HCT116 (cell line): ENCODE results near the gene CHRNA4. TPM values are rescaled to one million over a fixed set of nuclear protein-coding genes. Genes with fewer than 3 reads are reported as not detected.

Experiments
- ATAC-seq: fragments of 200-7000 bp; cut with Tn5 transposase; 2 replicates; pipeline ENCODE4 v1.9.1; 2020; ENCODE audit warnings: mild to moderate bottlenecking, moderate library complexity
- BruUV-seq: library from RNA; stranded (reverse); fragments of 400-500 nt; replicated peaks from 2 replicates; lab custom pipeline; 2021; lab: Mats Ljungman, UMichigan
- CTCF ChIA-PET: fragments of 300-600 bp; sonication (Branson Sonifier 250); formaldehyde crosslinking; loops from one replicate; lab custom pipeline; 2021; ENCODE audit warnings: antibody characterized with exemption; lab: Charles Lee
- POLR2A ChIA-PET: fragments of 300-600, 350-600 bp; sonication (Branson Sonifier 250); formaldehyde crosslinking; loops from one replicate; lab custom pipeline; 2021; ENCODE audit warnings: antibody characterized with exemption; lab: Charles Lee
- RAD21 ChIA-PET, 2 experiments: fragments of 300-600 bp; sonication (Branson Sonifier 250); formaldehyde crosslinking; loops; one replicate each; lab custom pipeline; 2023; ENCODE audit warnings: low total read pairs in 2 of 2; ENCODE audit not compliant: uncharacterized antibody in 2 of 2, unreplicated experiment in 2 of 2, low non-redundant PET in 1 of 2; lab: Charles Lee
- DNase-seq: peaks from one replicate; pipeline ENCODE4 v3.0.0-alpha.2; 2010; ENCODE audit warnings: low read depth, low spot score
- H2AFZ ChIP-seq: fragments of 200-600 bp; shearing (Covaris generic), sonication (generic); 2 replicates; pipeline ENCODE4 v1.6.1; 2017; ENCODE audit warnings: low read depth, mixed run types, mixed read lengths, antibody characterized with exemption, low read length; ENCODE audit not compliant: poor library complexity, severe bottlenecking
- H3K27ac ChIP-seq: 2 replicates; pipeline ENCODE4 v1.5.1; 2012; ENCODE audit warnings: low read depth, low read length
- H3K27me3 ChIP-seq: fragments of 200-600 bp; sonication (generic); 2 replicates; pipeline ENCODE4 v1.6.1; 2016; ENCODE audit warnings: mixed run types, low read length, mixed read lengths; ENCODE audit not compliant: insufficient read depth
- H3K36me3 ChIP-seq, 2 experiments: fragments of 200-500 bp in 1 of 2; fragments of 200-600 bp in 1 of 2; sonication (Bioruptor generic) in 1 of 2; sonication (generic) in 1 of 2; 2 replicates each; pipeline versions ENCODE4 v1.5.1 to v1.6.1; 2014 to 2016; ENCODE audit warnings: low read length in 2 of 2, inconsistent platforms in 1 of 2, mixed read lengths in 1 of 2, mixed run types in 1 of 2; ENCODE audit not compliant: insufficient read depth in 2 of 2, control insufficient read depth in 1 of 2
- H3K4me1 ChIP-seq, 2 experiments: fragments of 200-600 bp in 1 of 2; sonication (generic) in 1 of 2; 2 replicates each; pipeline versions ENCODE4 v1.5.1 to v1.6.1; 2012 to 2017; ENCODE audit warnings: low read length in 2 of 2, inconsistent platforms in 1 of 2, mild to moderate bottlenecking in 1 of 2, mixed read lengths in 1 of 2, mixed run types in 1 of 2, moderate library complexity in 1 of 2; ENCODE audit not compliant: insufficient read depth in 2 of 2, control insufficient read depth in 1 of 2
- H3K4me2 ChIP-seq: fragments of 200-600 bp; sonication (generic); 2 replicates; pipeline ENCODE4 v1.6.1; 2017; ENCODE audit warnings: mixed run types, low read length, mixed read lengths
- H3K4me3 ChIP-seq, 2 experiments: fragments of 200-600 bp in 1 of 2; sonication (generic) in 1 of 2; replicated peaks in 1 of 2; 2 replicates each; pipeline ENCODE4 v1.5.1; 2011 to 2016; ENCODE audit warnings: low read length in 2 of 2, control low read depth in 1 of 2, low read depth in 1 of 2, mild to moderate bottlenecking in 1 of 2, mixed read lengths in 1 of 2, mixed run types in 1 of 2
- H3K79me2 ChIP-seq: fragments of 200-600 bp; sonication (generic); 2 replicates; pipeline ENCODE4 v1.6.1; 2017; ENCODE audit warnings: mild to moderate bottlenecking, mixed run types, low read length, moderate library complexity, mixed read lengths; ENCODE audit not compliant: insufficient read depth
- H3K9ac ChIP-seq: fragments of 200-600 bp; sonication (generic); 2 replicates; pipeline ENCODE4 v1.6.1; 2016; ENCODE audit warnings: low read length, mixed read lengths
- H3K9me2 ChIP-seq: fragments of 200-600 bp; sonication (generic), shearing (Covaris generic); 2 replicates; pipeline ENCODE4 v1.6.1; 2017; ENCODE audit warnings: mixed run types, mild to moderate bottlenecking, moderate library complexity; ENCODE audit not compliant: insufficient read depth
- H3K9me3 ChIP-seq, 2 experiments: fragments of 200-500 bp in 1 of 2; fragments of 200-600 bp in 1 of 2; sonication (Bioruptor generic) in 1 of 2; sonication (generic) in 1 of 2; 2 replicates each; pipeline ENCODE4 v1.6.1; 2014 to 2017; ENCODE audit warnings: low read length in 2 of 2, mixed read lengths in 2 of 2, inconsistent platforms in 1 of 2, low read depth in 1 of 2, mild to moderate bottlenecking in 1 of 2, mixed run types in 1 of 2, moderate library complexity in 1 of 2; ENCODE audit not compliant: control insufficient read depth in 1 of 2, insufficient read depth in 1 of 2
- H4K20me1 ChIP-seq: fragments of 200-600 bp; sonication (generic), shearing (Covaris generic); 2 replicates; pipeline ENCODE4 v1.6.1; 2017; ENCODE audit warnings: mixed run types, mild to moderate bottlenecking, moderate library complexity; ENCODE audit not compliant: insufficient read depth
- CEBPB ChIP-seq: IDR thresholded peaks from 2 replicates; pipeline ENCODE4 v1.6.1; 2012; ENCODE audit warnings: low read depth
- EGR1 ChIP-seq: IDR thresholded peaks from 2 replicates; pipeline ENCODE4 v1.6.1; 2012; ENCODE audit warnings: low read depth
- ELF1 ChIP-seq: IDR thresholded peaks from 2 replicates; pipeline ENCODE4 v1.6.1; 2012; ENCODE audit warnings: low read depth, borderline replicate concordance
- EZH2phosphoT487 ChIP-seq: fragments of 200-600 bp; IDR thresholded peaks from 2 replicates; pipeline ENCODE4 v1.6.1; 2018; ENCODE audit warnings: antibody characterized with exemption, borderline replicate concordance
- JUND ChIP-seq: IDR thresholded peaks from 2 replicates; pipeline ENCODE4 v1.6.1; 2012
- POLR2A ChIP-seq: IDR thresholded peaks from 2 replicates; pipeline ENCODE4 v1.7.0; 2011; ENCODE audit warnings: borderline replicate concordance; ENCODE audit not compliant: insufficient read depth, insufficient read length; ENCODE audit errors: extremely low read depth
- RAD21 ChIP-seq: IDR thresholded peaks from 2 replicates; pipeline ENCODE4 v1.6.1; 2012; ENCODE audit warnings: low read depth, mild to moderate bottlenecking
- SIN3A ChIP-seq: IDR thresholded peaks from 2 replicates; pipeline ENCODE4 v1.6.1; 2012; ENCODE audit warnings: low read depth
- SRF ChIP-seq: IDR thresholded peaks from 2 replicates; pipeline ENCODE4 v1.6.1; 2012; ENCODE audit warnings: low read depth
- TCF7L2 ChIP-seq: IDR thresholded peaks from 2 replicates; pipeline ENCODE4 v1.7.0; 2011; ENCODE audit warnings: borderline replicate concordance, inconsistent platforms; ENCODE audit not compliant: insufficient read depth, insufficient read length; ENCODE audit errors: extremely low read depth
- YY1 ChIP-seq: IDR thresholded peaks from 2 replicates; pipeline ENCODE4 v1.6.1; 2011; ENCODE audit warnings: low read length, low read depth, moderate library complexity, mild to moderate bottlenecking; ENCODE audit not compliant: insufficient replicate concordance; ENCODE audit errors: extremely low read depth
- ZFX ChIP-seq: fragments of 450-650 bp; IDR thresholded peaks from 2 replicates; pipeline ENCODE4 v1.6.1; 2017
- ZNF274 ChIP-seq: fragments of 200-500 bp; sonication (Bioruptor generic); IDR thresholded peaks from 2 replicates; pipeline ENCODE4 v1.6.1; 2014; ENCODE audit warnings: mild to moderate bottlenecking, low read depth, low read length, inconsistent platforms
- intact Hi-C: fragments of 100-400 bp; cut with micrococcal nuclease; formaldehyde crosslinking; loops from 2 replicates; pipeline ENCODE4 v1.10.0; 2022
- total RNA-seq: library from RNA; stranded (reverse); gene quantifications from one replicate; pipeline ENCODE4 v1.2.1, GENCODE V29; 2021; ENCODE audit not compliant: unreplicated experiment
- TF ChIP-seq, protein P1 (sequence below): IDR thresholded peaks from 2 replicates; pipeline ENCODE4 v1.6.1; 2012
- TF ChIP-seq, protein P2 (sequence below): IDR thresholded peaks from 2 replicates; pipeline ENCODE4 v1.6.1; 2011; ENCODE audit warnings: mild to moderate bottlenecking, low read length, moderate library complexity; ENCODE audit not compliant: insufficient replicate concordance; ENCODE audit errors: extremely low read depth

Gene CHRNA4
- total RNA-seq, 1 experiment from 2014 or later: not detected

GRCh38 chr20:63400486-63401210, 39.5 kb upstream of the CHRNA4 start:
- Histone ChIP-seq H3K9me3 (no peaks in the 10 kb centered on the region), H3K36me3 (no peaks in the 10 kb centered on the region), H3K4me1 (no peaks in the 10 kb centered on the region), H4K20me1 (no peaks in the 10 kb centered on the region), H3K4me3 (no peak overlapping the region), H3K79me2 (no peaks in the 10 kb centered on the region), H3K9ac (no peak overlapping the region), H3K27me3 (no peaks in the 10 kb centered on the region), H3K9me2 (no peaks in the 10 kb centered on the region), H3K4me2 (no peak overlapping the region), H3K27ac (no peak overlapping the region), H2AFZ (no peak overlapping the region)
- BruUV-seq: no TSS peak
- intact Hi-C loops: no loop called here
- CTCF ChIA-PET: no interaction called here
- RAD21 ChIA-PET: no interaction called here
- ATAC-seq (no peak), DNase-seq (no peak)
- TF ChIP-seq RAD21 (no peak), ZNF274 (no peak), ELF1 (no peak), TCF7L2 (no peak), ZFX (no peak), YY1 (no peak), SIN3A (no peak), CEBPB (no peak), EZH2phosphoT487 (no peak), EGR1 (no peak), SRF (no peak), POLR2A (no peak), JUND (no peak)
- TF ChIP-seq, protein P1, sequence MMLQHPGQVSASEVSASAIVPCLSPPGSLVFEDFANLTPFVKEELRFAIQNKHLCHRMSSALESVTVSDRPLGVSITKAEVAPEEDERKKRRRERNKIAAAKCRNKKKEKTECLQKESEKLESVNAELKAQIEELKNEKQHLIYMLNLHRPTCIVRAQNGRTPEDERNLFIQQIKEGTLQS: no peak
- TF ChIP-seq, protein P2, sequence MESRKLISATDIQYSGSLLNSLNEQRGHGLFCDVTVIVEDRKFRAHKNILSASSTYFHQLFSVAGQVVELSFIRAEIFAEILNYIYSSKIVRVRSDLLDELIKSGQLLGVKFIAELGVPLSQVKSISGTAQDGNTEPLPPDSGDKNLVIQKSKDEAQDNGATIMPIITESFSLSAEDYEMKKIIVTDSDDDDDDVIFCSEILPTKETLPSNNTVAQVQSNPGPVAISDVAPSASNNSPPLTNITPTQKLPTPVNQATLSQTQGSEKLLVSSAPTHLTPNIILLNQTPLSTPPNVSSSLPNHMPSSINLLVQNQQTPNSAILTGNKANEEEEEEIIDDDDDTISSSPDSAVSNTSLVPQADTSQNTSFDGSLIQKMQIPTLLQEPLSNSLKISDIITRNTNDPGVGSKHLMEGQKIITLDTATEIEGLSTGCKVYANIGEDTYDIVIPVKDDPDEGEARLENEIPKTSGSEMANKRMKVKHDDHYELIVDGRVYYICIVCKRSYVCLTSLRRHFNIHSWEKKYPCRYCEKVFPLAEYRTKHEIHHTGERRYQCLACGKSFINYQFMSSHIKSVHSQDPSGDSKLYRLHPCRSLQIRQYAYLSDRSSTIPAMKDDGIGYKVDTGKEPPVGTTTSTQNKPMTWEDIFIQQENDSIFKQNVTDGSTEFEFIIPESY: no peak
- POLR2A ChIA-PET: no interaction called here
